Hindlimb muscle (tissue), 1 donor: ENCODE measurements around the gene PPP2R2C. TPM values are rescaled to one million over a fixed set of nuclear protein-coding genes. Genes with fewer than 3 reads are reported as not detected.

Experiments used
- DNase-seq: peaks from one replicate; pipeline ENCODE4 v3.0.0-alpha.2; 2013
- polyA plus RNA-seq: library from polyadenylated mRNA; unstranded; fragments of 120-200 nt; gene quantifications from one replicate; pipeline ENCODE4 v1.2.1, GENCODE V29; 2013; ENCODE audit not compliant: insufficient read length

PPP2R2C gene
- polyA plus RNA-seq = 0.45 TPM

- DNase-seq = no peak
Observed at GRCh38 chr4:6472387-6473263, at the start of gene PPP2R2C. TSS of gene PPP2R2C (minus strand) at chr4:6472614. CDS start at chr4:6472229, 385 bp downstream.

GRCh38 chr4:6520978-6521377 lies 48.6 kb upstream of the PPP2R2C start:
- no peak for DNase-seq

- DNase-seq = no peak
Observed at GRCh38 chr4:6520051-6520636, 47.7 kb upstream of the PPP2R2C start.

GRCh38 chr4:6517171-6517570 lies 44.8 kb upstream of the PPP2R2C start:
- DNase-seq = no peak

GRCh38 chr4:6516762-6517161 lies 44.3 kb upstream of the PPP2R2C start:
- DNase-seq = no peak

- no peak for DNase-seq
Observed at GRCh38 chr4:6516281-6516680, 43.9 kb upstream of the PPP2R2C start.

GRCh38 chr4:6513678-6514077 lies 41.3 kb upstream of the PPP2R2C start:
- DNase-seq = no peak

GRCh38 chr4:6509587-6509986 lies 37.2 kb upstream of the PPP2R2C start:
- DNase-seq = no peak

- DNase-seq = no peak
Observed at GRCh38 chr4:6507345-6507744, 34.9 kb upstream of the PPP2R2C start.

GRCh38 chr4:6506616-6507140 lies 34.3 kb upstream of the PPP2R2C start:
- no peak for DNase-seq

GRCh38 chr4:6504900-6505496 lies 32.6 kb upstream of the PPP2R2C start:
- no peak for DNase-seq

GRCh38 chr4:6502747-6503465 lies 30.5 kb upstream of the PPP2R2C start:
- no peak for DNase-seq

- DNase-seq = no peak
Observed at GRCh38 chr4:6502147-6502546, 29.7 kb upstream of the PPP2R2C start.

- DNase-seq = no peak
Observed at GRCh38 chr4:6501171-6501570, 28.8 kb upstream of the PPP2R2C start.

- DNase-seq = no peak
Observed at GRCh38 chr4:6500481-6501140, 28.2 kb upstream of the PPP2R2C start.

GRCh38 chr4:6499238-6499600 lies 26.8 kb upstream of the PPP2R2C start:
- no peak for DNase-seq

GRCh38 chr4:6498511-6499237 lies 26.3 kb upstream of the PPP2R2C start:
- DNase-seq = no peak

- DNase-seq = no peak
Observed at GRCh38 chr4:6497796-6498195, 25.4 kb upstream of the PPP2R2C start.

GRCh38 chr4:6495736-6496135 lies 23.3 kb upstream of the PPP2R2C start:
- no peak for DNase-seq

- DNase-seq = no peak
Observed at GRCh38 chr4:6495296-6495590, 22.8 kb upstream of the PPP2R2C start.

GRCh38 chr4:6494431-6495295 lies 22.2 kb upstream of the PPP2R2C start:
- DNase-seq = no peak
